Fibroblast of skin of back (primary cell): ENCODE results near the gene CNFN.

Experiments used
- DNase-seq: peaks from one replicate; pipeline ENCODE4 v3.0.0-alpha.2; 2013

CNFN gene

GRCh38 chr19:42374826-42375376, 15.2 kb downstream of the CNFN start:
- DNase-seq = no peak

- no peak for DNase-seq
Measured at GRCh38 chr19:42370626-42371175, 19.4 kb downstream of the CNFN start.

GRCh38 chr19:42370068-42370520, 20.0 kb downstream of the CNFN start:
- DNase-seq = no peak

GRCh38 chr19:42369433-42370067, 20.5 kb downstream of the CNFN start:
- no peak for DNase-seq

GRCh38 chr19:42368765-42369164, 21.3 kb downstream of the CNFN start:
- no peak for DNase-seq

- no peak for DNase-seq
Measured at GRCh38 chr19:42368360-42368759, 21.7 kb downstream of the CNFN start.

- no peak for DNase-seq
Measured at GRCh38 chr19:42367929-42368328, 22.2 kb downstream of the CNFN start.

- DNase-seq = no peak
Measured at GRCh38 chr19:42366673-42367072, 23.4 kb downstream of the CNFN start.

- DNase-seq = no peak
Measured at GRCh38 chr19:42363614-42364346, 26.3 kb downstream of the CNFN start.

GRCh38 chr19:42362891-42363440, 27.1 kb downstream of the CNFN start:
- no peak for DNase-seq

GRCh38 chr19:42362342-42362741, 27.8 kb downstream of the CNFN start:
- no peak for DNase-seq

GRCh38 chr19:42361545-42361910, 28.6 kb downstream of the CNFN start:
- no peak for DNase-seq

- DNase-seq = no peak
Measured at GRCh38 chr19:42360787-42361544, 29.1 kb downstream of the CNFN start.

- DNase-seq = no peak
Measured at GRCh38 chr19:42357290-42357689, 32.8 kb downstream of the CNFN start.

- no peak for DNase-seq
Measured at GRCh38 chr19:42356686-42357085, 33.4 kb downstream of the CNFN start.

- no peak for DNase-seq
Measured at GRCh38 chr19:42355896-42356295, 34.2 kb downstream of the CNFN start.

- no peak for DNase-seq
Measured at GRCh38 chr19:42353341-42354015, 36.6 kb downstream of the CNFN start.

- DNase-seq = no peak
Measured at GRCh38 chr19:42352301-42353259, 37.5 kb downstream of the CNFN start.

GRCh38 chr19:42351079-42351735, 38.9 kb downstream of the CNFN start:
- no peak for DNase-seq

GRCh38 chr19:42350417-42350816, 39.7 kb downstream of the CNFN start:
- no peak for DNase-seq
